C1 segment of cervical spinal cord (tissue), 14 donors: Measurements from ENCODE around the gene RPUSD3.

Experiments
- DNase-seq, 14 donors: peaks; one replicate each; lab custom pipeline; 2025; lab: John Stamatoyannopoulos, UW

RPUSD3 gene

GRCh38 chr3:9834520-9835380, 9.1 kb downstream of the RPUSD3 start:
- no peak for DNase-seq

- DNase-seq = no peak
These were observed 10.7 kb downstream of the RPUSD3 start for GRCh38 chr3:9833078-9833477.

GRCh38 chr3:9831253-9831652, 12.6 kb downstream of the RPUSD3 start:
- no peak for DNase-seq

GRCh38 chr3:9828801-9829755, 14.7 kb downstream of the RPUSD3 start:
- no peak for DNase-seq

GRCh38 chr3:9826815-9827573, 16.8 kb downstream of the RPUSD3 start:
- no peak for DNase-seq

- no peak for DNase-seq
These were observed 18.3 kb downstream of the RPUSD3 start for GRCh38 chr3:9825451-9826040.

- no peak for DNase-seq
These were observed 22.9 kb downstream of the RPUSD3 start for GRCh38 chr3:9820946-9821345.

GRCh38 chr3:9820543-9820942, 23.3 kb downstream of the RPUSD3 start:
- no peak for DNase-seq

GRCh38 chr3:9818666-9819335, 25.0 kb downstream of the RPUSD3 start:
- DNase-seq = no peak

GRCh38 chr3:9817436-9817835, 26.4 kb downstream of the RPUSD3 start:
- DNase-seq = no peak

GRCh38 chr3:9815986-9816385, 27.8 kb downstream of the RPUSD3 start:
- no peak for DNase-seq

GRCh38 chr3:9812870-9813483, 30.8 kb downstream of the RPUSD3 start:
- no peak for DNase-seq

GRCh38 chr3:9810846-9811245, 33.0 kb downstream of the RPUSD3 start:
- DNase-seq = peak in 2 of 14 donors; percentile 4 to 42

GRCh38 chr3:9810433-9810770, 33.4 kb downstream of the RPUSD3 start:
- DNase-seq = peak in 2 of 14 donors; percentile 46 to 49

GRCh38 chr3:9809615-9810432, 34.0 kb downstream of the RPUSD3 start, which contains the start of gene TTLL3:
Gene TTLL3 (plus strand): TSS chr3:9810262. CDS start chr3:9810662, 400 bp downstream.
- DNase-seq = peak in 13 of 14 donors; percentile 20 to 70 (median 55)

GRCh38 chr3:9809239-9809614, 34.6 kb downstream of the RPUSD3 start:
- DNase-seq = peak in 1 of 14 donors; percentile 22

- DNase-seq = no peak
These were observed 35.3 kb downstream of the RPUSD3 start for GRCh38 chr3:9808345-9809037.

- DNase-seq = no peak
These were observed 35.8 kb downstream of the RPUSD3 start for GRCh38 chr3:9807981-9808344.
